HepG2 (cell line): ENCODE results near the gene KIF1C. TPM values are rescaled to one million over a fixed set of nuclear protein-coding genes. Genes with fewer than 3 reads are reported as not detected.

ENCODE experiments used
- BATF2 ChIP-seq: sonication (generic); formaldehyde crosslinking; IDR thresholded peaks from 2 replicates; pipeline ENCODE4 v1.8.0; 2022; ENCODE audit warnings: mild to moderate bottlenecking, missing genetic modification reagents, moderate library complexity
- CHCHD3 ChIP-seq: sonication (generic); formaldehyde crosslinking; IDR thresholded peaks from 2 replicates; pipeline ENCODE4 v1.8.0; 2022; ENCODE audit warnings: mild to moderate bottlenecking, missing genetic modification reagents, moderate library complexity
- DBP ChIP-seq: sonication (generic); formaldehyde crosslinking; IDR thresholded peaks from 2 replicates; pipeline ENCODE4 v1.4.0; 2020; ENCODE audit warnings: missing genetic modification reagents; ENCODE audit errors: not compliant biosample characterization
- HDAC6 ChIP-seq: fragments of 200-600 bp; sonication (generic); IDR thresholded peaks from 2 replicates; pipeline ENCODE4 v1.7.0; 2017; ENCODE audit warnings: mild to moderate bottlenecking, antibody characterized with exemption, low read length, low read depth
- HMG20A ChIP-seq: IDR thresholded peaks from 2 replicates; pipeline ENCODE4 v1.6.1; 2016; ENCODE audit warnings: borderline replicate concordance
- NONO ChIP-seq, 2 experiments: fragments of 450-650 bp in 1 of 2; sonication (generic) in 1 of 2; formaldehyde crosslinking in 1 of 2; IDR thresholded peaks in 1 of 2; conservative IDR thresholded peaks in 1 of 2; 2 replicates each; pipeline versions ENCODE4 v1.6.1 to v1.8.0; 2017 to 2022; ENCODE audit warnings: mild to moderate bottlenecking in 1 of 2, missing genetic modification reagents in 1 of 2, moderate library complexity in 1 of 2
- POLR2G ChIP-seq: fragments of 200-400 bp; formaldehyde crosslinking; IDR thresholded peaks from 2 replicates; pipeline ENCODE4 v1.6.1; 2018; ENCODE audit warnings: mild to moderate bottlenecking, low read depth, low read length, moderate library complexity
- REXO4 ChIP-seq: sonication (generic); formaldehyde crosslinking; IDR thresholded peaks from 2 replicates; pipeline ENCODE4 v1.8.0; 2022; ENCODE audit warnings: missing genetic modification reagents, mild to moderate bottlenecking, borderline replicate concordance
- THAP11 ChIP-seq: IDR thresholded peaks from 2 replicates; pipeline ENCODE4 v1.6.1; 2016; ENCODE audit warnings: missing biosample characterization, missing genetic modification reagents
- THAP8 ChIP-seq: sonication (generic); formaldehyde crosslinking; IDR thresholded peaks from 2 replicates; pipeline ENCODE4 v1.5.1; 2020; ENCODE audit warnings: missing genetic modification reagents, mild to moderate bottlenecking, borderline replicate concordance
- U2AF2 ChIP-seq: fragments of 200-400 bp; formaldehyde crosslinking; IDR thresholded peaks from 2 replicates; pipeline ENCODE4 v1.6.1; 2017; ENCODE audit warnings: low read depth, mild to moderate bottlenecking, low read length
- ZFP62 ChIP-seq: sonication (generic); formaldehyde crosslinking; IDR thresholded peaks from 2 replicates; pipeline ENCODE4 v1.4.0; 2020; ENCODE audit warnings: missing genetic modification reagents
- ZNF136 ChIP-seq: sonication (generic); formaldehyde crosslinking; IDR thresholded peaks from 2 replicates; pipeline ENCODE4 v1.8.1; 2022; ENCODE audit warnings: low read depth, mild to moderate bottlenecking, moderate library complexity, missing genetic modification reagents
- ZNF256 ChIP-seq: sonication (generic); formaldehyde crosslinking; conservative IDR thresholded peaks from 2 replicates; pipeline ENCODE4 v1.4.0; 2020; ENCODE audit warnings: missing genetic modification reagents
- ZNF451 ChIP-seq: sonication (generic); formaldehyde crosslinking; IDR thresholded peaks from 2 replicates; pipeline ENCODE4 v1.5.0; 2020; ENCODE audit warnings: mild to moderate bottlenecking, missing genetic modification reagents
- ZNF687 ChIP-seq: sonication (generic); formaldehyde crosslinking; IDR thresholded peaks from 2 replicates; pipeline ENCODE4 v1.5.1; 2020; ENCODE audit warnings: mild to moderate bottlenecking, missing genetic modification reagents, moderate library complexity
- ZNF776 ChIP-seq: sonication (generic); formaldehyde crosslinking; IDR thresholded peaks from 2 replicates; pipeline ENCODE4 v1.4.0; 2020; ENCODE audit warnings: mild to moderate bottlenecking, missing genetic modification reagents
- ZSCAN25 ChIP-seq: sonication (generic); formaldehyde crosslinking; IDR thresholded peaks from 2 replicates; pipeline ENCODE4 v1.8.0; 2022; ENCODE audit warnings: mild to moderate bottlenecking, missing genetic modification reagents
- polyA plus RNA-seq, 8 experiments: library from polyadenylated mRNA; depleted of rRNA in 3 of 8; stranded (reverse) in 7 of 8; unstranded in 1 of 8; fragments of >200 nt; fragmentation: Illumina TruSeq in 4 of 8; extraction: Trizol in 4 of 8; gene quantifications; 2 replicates each; pipeline versions ENCODE4 v1.2.1 to v1.2.3, GENCODE V29; 2011 to 2016; ENCODE audit warnings: low read depth in 4 of 8, missing spikeins in 1 of 8, mixed read lengths in 1 of 8; ENCODE audit not compliant: insufficient read depth in 1 of 8
- total RNA-seq, 5 experiments: library from RNA; depleted of rRNA; stranded (reverse); fragments of >200 nt; fragmentation: Illumina TruSeq; extraction: Trizol; gene quantifications; 2 replicates each; pipeline ENCODE4 v1.2.3, GENCODE V29; 2016; ENCODE audit warnings: low read depth in 1 of 5
- TF ChIP-seq, protein P1 (sequence below): sonication (generic); formaldehyde crosslinking; IDR thresholded peaks from 2 replicates; pipeline ENCODE4 v1.8.1; 2023; ENCODE audit warnings: mild to moderate bottlenecking, moderate library complexity, missing genetic modification reagents
- TF ChIP-seq, protein P2 (sequence below): IDR thresholded peaks from 2 replicates; pipeline ENCODE4 v1.6.1; 2016; ENCODE audit warnings: missing compliant biosample characterization, missing genetic modification reagents, borderline replicate concordance

Gene KIF1C
- total and polyA plus RNA-seq, 2 of the 13 experiments (the other 11 are each of a cell fraction or from before 2014, with no cell fraction given), result 70.0 to 104 TPM

GRCh38 chr17:4949321-4950074, 48.3 kb upstream of the KIF1C start (continued):
- TF ChIP-seq DBP (CRISPR knock-in tag) (no peak), ZNF687 (peak; percentile 88), U2AF2 (no peak), CHCHD3 (no peak), THAP8 (CRISPR knock-in tag) (no peak), POLR2G (peak; percentile 76), ZNF776 (CRISPR knock-in tag) (0 out of 2 replicates have a peak, but pooled peaks have one; percentile 50), HDAC6 (no peak), ZFP62 (CRISPR knock-in tag) (no peak), HMG20A (no peak), ZNF256 (no peak), ZSCAN25 (CRISPR knock-in tag) (peak; percentile 99), REXO4 (CRISPR knock-in tag) (no peak), BATF2 (0 out of 2 replicates have a peak, but pooled peaks have one; percentile 50), ZNF451 (CRISPR knock-in tag) (peak; percentile 25; the same call in 1 of the 2 replicates), THAP11 (CRISPR knock-in tag) (0 out of 2 replicates have a peak, but pooled peaks have one; percentile 28), NONO (IDR thresholded peaks at IDR 0.05) (no peak), NONO (CRISPR knock-in tag; conservative IDR thresholded peaks at IDR 0.05) (peak; percentile 86), ZNF136 (CRISPR knock-in tag) (no peak)
- TF ChIP-seq, protein P1, sequence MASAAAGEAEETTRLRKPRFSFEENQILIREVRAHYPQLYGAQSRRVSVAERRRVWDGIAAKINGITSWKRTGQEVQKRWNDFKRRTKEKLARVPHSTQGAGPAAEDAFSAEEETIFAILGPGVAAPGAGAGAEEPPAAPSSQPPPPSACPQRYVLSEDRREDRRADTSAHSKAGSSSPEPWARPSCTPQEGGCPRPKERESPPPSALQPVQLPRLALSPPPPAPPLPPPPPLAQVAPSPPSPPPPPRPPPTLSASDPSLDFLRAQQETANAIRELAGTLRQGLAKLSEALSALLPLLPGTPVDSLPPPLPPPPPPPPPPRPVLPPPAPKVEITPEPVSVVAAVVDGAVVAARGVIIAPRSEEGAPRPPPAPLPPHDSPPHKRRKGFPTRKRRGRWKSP, result peak; percentile 78; the same call in 1 of the 2 replicates
- TF ChIP-seq, protein P2, sequence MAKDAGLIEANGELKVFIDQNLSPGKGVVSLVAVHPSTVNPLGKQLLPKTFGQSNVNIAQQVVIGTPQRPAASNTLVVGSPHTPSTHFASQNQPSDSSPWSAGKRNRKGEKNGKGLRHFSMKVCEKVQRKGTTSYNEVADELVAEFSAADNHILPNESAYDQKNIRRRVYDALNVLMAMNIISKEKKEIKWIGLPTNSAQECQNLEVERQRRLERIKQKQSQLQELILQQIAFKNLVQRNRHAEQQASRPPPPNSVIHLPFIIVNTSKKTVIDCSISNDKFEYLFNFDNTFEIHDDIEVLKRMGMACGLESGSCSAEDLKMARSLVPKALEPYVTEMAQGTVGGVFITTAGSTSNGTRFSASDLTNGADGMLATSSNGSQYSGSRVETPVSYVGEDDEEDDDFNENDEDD, result peak; percentile 88
